Stimulated activated CD8-positive, alpha-beta memory T cell treated with anti-CD3 and anti-CD28 coated beads, Interleukin-7, amount 100 ng/mL, for 24 hours (primary cell): ENCODE results near the gene DNMT1.

Experiments used
- DNase-seq: peaks from one replicate; pipeline ENCODE4 v3.0.0-alpha.2; 2020; ENCODE audit warnings: low read depth

DNMT1 gene

GRCh38 chr19:10092648-10093294 lies 102.0 kb downstream of the DNMT1 start:
- no peak for DNase-seq

- DNase-seq, result no peak
These were observed 102.7 kb downstream of the DNMT1 start for GRCh38 chr19:10091895-10092641.

- DNase-seq, result no peak
These were observed 103.4 kb downstream of the DNMT1 start for GRCh38 chr19:10091370-10091687.

- DNase-seq, result no peak
These were observed 104.9 kb downstream of the DNMT1 start for GRCh38 chr19:10089801-10090375.

GRCh38 chr19:10088949-10089554 lies 105.7 kb downstream of the DNMT1 start:
- DNase-seq, result no peak

GRCh38 chr19:10087296-10088061 lies 107.3 kb downstream of the DNMT1 start:
- no peak for DNase-seq

GRCh38 chr19:10086591-10087192 lies 108.1 kb downstream of the DNMT1 start:
- no peak for DNase-seq

GRCh38 chr19:10085641-10086590 lies 108.8 kb downstream of the DNMT1 start, which contains the start of gene SHFL:
SHFL (plus strand) TSS chr19:10086317; CDS start chr19:10086428, 111 bp downstream.
- peak; percentile 47 for DNase-seq

GRCh38 chr19:10084803-10085202 lies 110.0 kb downstream of the DNMT1 start:
- no peak for DNase-seq

- no peak for DNase-seq
These were observed 110.8 kb downstream of the DNMT1 start for GRCh38 chr19:10083911-10084310.
